Caco-2 (cell line): ENCODE results near the gene NUDT6. TPM values are rescaled to one million over a fixed set of nuclear protein-coding genes. Genes with fewer than 3 reads are reported as not detected.

Source experiments
- BruUV-seq: library from RNA; stranded (reverse); fragments of 400-500 nt; replicated peaks from 2 replicates; lab custom pipeline; 2021; lab: Mats Ljungman, UMichigan
- CTCF ChIA-PET: fragments of 300-600 bp; sonication (Branson Sonifier 250); formaldehyde crosslinking; loops from one replicate; lab custom pipeline; 2022; ENCODE audit warnings: antibody characterized with exemption; lab: Charles Lee
- POLR2A ChIA-PET: fragments of 300-600 bp; sonication (Branson Sonifier 250); formaldehyde crosslinking; loops from one replicate; lab custom pipeline; 2022; ENCODE audit warnings: antibody characterized with exemption; lab: Charles Lee
- DNase-seq, 2 experiments: peaks; one replicate each; pipeline versions ENCODE4 v3.0.0 to v3.0.0-alpha.2; 2020 to 2022
- H3K27me3 ChIP-seq: replicated peaks from 2 replicates; pipeline ENCODE4 v1.6.0; 2011; ENCODE audit warnings: low read length; ENCODE audit not compliant: control insufficient read depth, insufficient read depth
- H3K36me3 ChIP-seq: 2 replicates; pipeline ENCODE4 v1.5.1; 2011; ENCODE audit warnings: low read length; ENCODE audit not compliant: control insufficient read depth, insufficient read depth
- H3K4me1 ChIP-seq: fragments of 250-450 bp; sonication (Bioruptor Pico); 2 replicates; pipeline ENCODE4 v1.5.1; 2020; ENCODE audit warnings: mild to moderate bottlenecking
- H3K4me3 ChIP-seq: 2 replicates; pipeline ENCODE4 v1.5.1; 2011; ENCODE audit warnings: low read depth, mild to moderate bottlenecking, control low read depth, low read length
- H3K9me3 ChIP-seq: fragments of 250-450 bp; sonication (Bioruptor Pico); 2 replicates; pipeline ENCODE4 v1.5.1; 2020; ENCODE audit warnings: mild to moderate bottlenecking, moderate library complexity
- H3K27ac Mint-ChIP-seq: one replicate; pipeline ENCODE4 v1.8.0; 2022; ENCODE audit warnings: mixed read lengths; ENCODE audit not compliant: unreplicated experiment
- H3K27me3 Mint-ChIP-seq: one replicate; pipeline ENCODE4 v1.8.0; 2022; ENCODE audit warnings: mixed read lengths; ENCODE audit not compliant: insufficient read depth, unreplicated experiment
- H3K36me3 Mint-ChIP-seq: one replicate; pipeline ENCODE4 v1.8.0; 2022; ENCODE audit warnings: mild to moderate bottlenecking, mixed read lengths; ENCODE audit not compliant: insufficient read depth, unreplicated experiment
- H3K4me1 Mint-ChIP-seq: one replicate; pipeline ENCODE4 v1.8.0; 2022; ENCODE audit warnings: low read depth, mixed read lengths; ENCODE audit not compliant: unreplicated experiment
- H3K4me3 Mint-ChIP-seq: one replicate; pipeline ENCODE4 v1.8.0; 2022; ENCODE audit warnings: mild to moderate bottlenecking, moderate library complexity, mixed read lengths; ENCODE audit not compliant: unreplicated experiment
- H3K9me3 Mint-ChIP-seq: one replicate; pipeline ENCODE4 v1.8.0; 2022; ENCODE audit warnings: mixed read lengths; ENCODE audit not compliant: unreplicated experiment
- intact Hi-C: fragments of 100-400 bp; cut with micrococcal nuclease; formaldehyde crosslinking; loops from one replicate; pipeline ENCODE4 v1.10.0; 2022; ENCODE audit not compliant: unreplicated experiment
- total RNA-seq: library from RNA; stranded (reverse); gene quantifications from 2 replicates; pipeline ENCODE4 v1.2.3, GENCODE V29; 2022
- TF ChIP-seq, protein P1 (sequence below), 2 experiments: fragments of 200-600 bp in 1 of 2; IDR thresholded peaks; 1 replicate in 1 of 2; 2 replicates in 1 of 2; pipeline versions ENCODE4 v1.5.1 to v1.8.0; 2011 to 2022; ENCODE audit warnings: antibody characterized with exemption in 1 of 2, control low read depth in 1 of 2, inconsistent platforms in 1 of 2, low read depth in 1 of 2, low read length in 1 of 2, mild to moderate bottlenecking in 1 of 2, moderate library complexity in 1 of 2; ENCODE audit not compliant: insufficient read depth in 1 of 2, severe bottlenecking in 1 of 2, unreplicated experiment in 1 of 2

Gene NUDT6
- total RNA-seq, 1 experiment from 2014 or later, result 5.3 TPM

GRCh38 chr4:122879001-122879400, 43.4 kb downstream of the NUDT6 start:
- BruUV-seq, result no TSS peak
- Mint-ChIP-seq H3K9me3 (peaks cover 30% of the 10 kb centered on the region), H3K4me1 (peaks cover 7% of the 10 kb centered on the region), H3K27ac (no peak overlapping the region), H3K4me3 (no peak overlapping the region), H3K36me3 (no peaks in the 10 kb centered on the region), H3K27me3 (no peaks in the 10 kb centered on the region)
- Histone ChIP-seq H3K4me1 (peaks cover 10% of the 10 kb centered on the region), H3K27me3 (no peaks in the 10 kb centered on the region), H3K36me3 (no peaks in the 10 kb centered on the region), H3K9me3 (no peaks in the 10 kb centered on the region), H3K4me3 (no peak overlapping the region)
- TF ChIP-seq, protein P1, sequence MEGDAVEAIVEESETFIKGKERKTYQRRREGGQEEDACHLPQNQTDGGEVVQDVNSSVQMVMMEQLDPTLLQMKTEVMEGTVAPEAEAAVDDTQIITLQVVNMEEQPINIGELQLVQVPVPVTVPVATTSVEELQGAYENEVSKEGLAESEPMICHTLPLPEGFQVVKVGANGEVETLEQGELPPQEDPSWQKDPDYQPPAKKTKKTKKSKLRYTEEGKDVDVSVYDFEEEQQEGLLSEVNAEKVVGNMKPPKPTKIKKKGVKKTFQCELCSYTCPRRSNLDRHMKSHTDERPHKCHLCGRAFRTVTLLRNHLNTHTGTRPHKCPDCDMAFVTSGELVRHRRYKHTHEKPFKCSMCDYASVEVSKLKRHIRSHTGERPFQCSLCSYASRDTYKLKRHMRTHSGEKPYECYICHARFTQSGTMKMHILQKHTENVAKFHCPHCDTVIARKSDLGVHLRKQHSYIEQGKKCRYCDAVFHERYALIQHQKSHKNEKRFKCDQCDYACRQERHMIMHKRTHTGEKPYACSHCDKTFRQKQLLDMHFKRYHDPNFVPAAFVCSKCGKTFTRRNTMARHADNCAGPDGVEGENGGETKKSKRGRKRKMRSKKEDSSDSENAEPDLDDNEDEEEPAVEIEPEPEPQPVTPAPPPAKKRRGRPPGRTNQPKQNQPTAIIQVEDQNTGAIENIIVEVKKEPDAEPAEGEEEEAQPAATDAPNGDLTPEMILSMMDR (IDR thresholded peaks at IDR 0.05; ENCODE audit: insufficient read depth in 1 of 2, low read depth in 1 of 2, low read length in 1 of 2, severe bottlenecking in 1 of 2, unreplicated experiment in 1 of 2), result no peak
- ChIA-PET POLR2A (no interaction called here), CTCF (no interaction called here)
- intact Hi-C loops, result no loop called here
- DNase-seq, result no peak

- Mint-ChIP-seq H3K4me3 (no peak overlapping the region), H3K27me3 (no peaks in the 10 kb centered on the region), H3K36me3 (no peaks in the 10 kb centered on the region), H3K9me3 (peaks cover 32% of the 10 kb centered on the region), H3K4me1 (peaks cover 7% of the 10 kb centered on the region), H3K27ac (no peak overlapping the region)
- peaks cover 19% of the 10 kb centered on the region for H3K4me1 ChIP-seq
- POLR2A ChIA-PET, result no interaction called here
- TF ChIP-seq, protein P1 (IDR thresholded peaks at IDR 0.05; ENCODE audit: insufficient read depth in 1 of 2, low read depth in 1 of 2, low read length in 1 of 2, severe bottlenecking in 1 of 2, unreplicated experiment in 1 of 2), result no peak
- intact Hi-C loops, result no loop called here
- no peak for DNase-seq
- no peaks in the 10 kb centered on the region for H3K27me3 ChIP-seq
- H3K4me3 ChIP-seq, result no peak overlapping the region
- CTCF ChIA-PET, result no interaction called here
- no TSS peak for BruUV-seq
- no peaks in the 10 kb centered on the region for H3K36me3 ChIP-seq
- H3K9me3 ChIP-seq, result no peaks in the 10 kb centered on the region
Measured at GRCh38 chr4:122876456-122876855, 45.9 kb downstream of the NUDT6 start.

GRCh38 chr4:122875949-122876348, 46.4 kb downstream of the NUDT6 start:
- no peak for DNase-seq
- Histone ChIP-seq H3K27me3 (no peaks in the 10 kb centered on the region), H3K9me3 (no peaks in the 10 kb centered on the region), H3K4me1 (peaks cover 19% of the 10 kb centered on the region), H3K4me3 (no peak overlapping the region), H3K36me3 (no peaks in the 10 kb centered on the region)
- H3K27me3 Mint-ChIP-seq, result no peaks in the 10 kb centered on the region
- intact Hi-C loops, result no loop called here
- TF ChIP-seq, protein P1 (IDR thresholded peaks at IDR 0.05; ENCODE audit: insufficient read depth in 1 of 2, low read depth in 1 of 2, low read length in 1 of 2, severe bottlenecking in 1 of 2, unreplicated experiment in 1 of 2), result no peak
- no peak overlapping the region for H3K4me3 Mint-ChIP-seq
- peaks cover 7% of the 10 kb centered on the region for H3K4me1 Mint-ChIP-seq
- peaks cover 27% of the 10 kb centered on the region for H3K9me3 Mint-ChIP-seq
- no peak overlapping the region for H3K27ac Mint-ChIP-seq
- no TSS peak for BruUV-seq
- ChIA-PET POLR2A (no interaction called here), CTCF (no interaction called here)
- no peaks in the 10 kb centered on the region for H3K36me3 Mint-ChIP-seq
